Measurements from ENCODE around the gene HSPB3.
"Not testable (repeated sequence)": the region's sequence is repeated elsewhere in the genome, so short reads cannot be mapped to it uniquely, and the experiment has no call there.

Gene HSPB3, protein sequence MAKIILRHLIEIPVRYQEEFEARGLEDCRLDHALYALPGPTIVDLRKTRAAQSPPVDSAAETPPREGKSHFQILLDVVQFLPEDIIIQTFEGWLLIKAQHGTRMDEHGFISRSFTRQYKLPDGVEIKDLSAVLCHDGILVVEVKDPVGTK

GRCh38 chr5:54455413-54456157, at the start of gene HSPB3:
Gene HSPB3, plus strand, starts transcription at chr5:54455699. Its CDS starts 91 bp downstream, at chr5:54455790.
- Histone ChIP-seq H3K9me3 (ENCODE audit: control insufficient read depth, insufficient read depth, low read length) (no peaks in the 10 kb centered on the region), H3K36me3 (ENCODE audit: control insufficient read depth, insufficient read depth, low read length) (no peaks in the 10 kb centered on the region), H3K4me1 (ENCODE audit: control insufficient read depth, insufficient read depth, low read length) (no peaks in the 10 kb centered on the region), H3K27me3 (ENCODE audit: control insufficient read depth, insufficient read depth, low read length) (no peaks in the 10 kb centered on the region), H3K27ac (ENCODE audit: low read length) (no peak within 1 kb of the TSS), H3K4me3 (ENCODE audit: low read length) (no peak within 1 kb of the TSS)
- DNase-seq (ENCODE audit: low read depth, low spot score) = no peak
- no CpG with 5 or more reads among the region's 18 CpGs for WGBS (ENCODE audit: insufficient coverage, insufficient read length)

- Histone ChIP-seq H3K4me3 (ENCODE audit: low read length) (no peak overlapping the region), H3K9me3 (ENCODE audit: control insufficient read depth, insufficient read depth, low read length) (no peaks in the 10 kb centered on the region), H3K4me1 (ENCODE audit: control insufficient read depth, insufficient read depth, low read length) (no peaks in the 10 kb centered on the region; the same call in 1 of the 2 replicates), H3K27me3 (ENCODE audit: control insufficient read depth, insufficient read depth, low read length) (no peaks in the 10 kb centered on the region), H3K27ac (ENCODE audit: low read length) (no peak overlapping the region), H3K36me3 (ENCODE audit: control insufficient read depth, insufficient read depth, low read length) (no peaks in the 10 kb centered on the region)
- no peak for DNase-seq (ENCODE audit: low read depth, low spot score)
- WGBS (ENCODE audit: insufficient coverage, insufficient read length) = 100% methylated on average over 1 of the region's 2 CpGs
These were observed 44.3 kb upstream of the HSPB3 start for GRCh38 chr5:54411176-54411575.

GRCh38 chr5:54412913-54413312, 42.6 kb upstream of the HSPB3 start:
- no CpG with 5 or more reads among the region's 2 CpGs for WGBS (ENCODE audit: insufficient coverage, insufficient read length)
- Histone ChIP-seq H3K4me3 (ENCODE audit: low read length) (no peak overlapping the region), H3K27me3 (ENCODE audit: control insufficient read depth, insufficient read depth, low read length) (no peaks in the 10 kb centered on the region), H3K27ac (ENCODE audit: low read length) (no peak overlapping the region), H3K36me3 (ENCODE audit: control insufficient read depth, insufficient read depth, low read length) (no peaks in the 10 kb centered on the region), H3K9me3 (ENCODE audit: control insufficient read depth, insufficient read depth, low read length) (no peaks in the 10 kb centered on the region), H3K4me1 (ENCODE audit: control insufficient read depth, insufficient read depth, low read length) (no peaks in the 10 kb centered on the region; the same call in 1 of the 2 replicates)
- DNase-seq (ENCODE audit: low read depth, low spot score) = no peak

DNA sequence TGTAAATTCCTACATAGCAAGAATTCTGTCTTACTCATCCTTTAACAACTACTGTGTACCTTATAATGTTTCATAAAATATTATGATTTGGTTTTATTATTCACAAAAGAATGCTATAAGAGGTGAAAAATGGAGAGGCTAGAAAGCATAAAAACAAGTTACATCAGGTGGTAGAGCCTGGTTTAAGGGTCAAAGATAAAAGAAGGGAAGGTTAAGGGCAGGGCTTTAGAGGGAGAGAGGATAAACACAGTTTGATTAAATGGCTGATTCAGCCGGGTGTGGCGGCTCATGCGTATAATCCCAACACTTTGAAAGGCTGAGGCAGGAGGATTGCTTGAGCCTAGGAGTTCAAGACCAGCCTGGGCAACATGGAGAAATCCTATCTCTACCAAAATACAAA, 40.4 kb upstream of the HSPB3 start:
- whole genome bisulfite sequencing (ENCODE audit: insufficient coverage, insufficient read length) = no CpG with 5 or more reads among the region's 3 CpGs
- Histone ChIP-seq H3K36me3 (ENCODE audit: control insufficient read depth, insufficient read depth, low read length) (no peaks in the 10 kb centered on the region), H3K4me1 (ENCODE audit: control insufficient read depth, insufficient read depth, low read length) (no peaks in the 10 kb centered on the region; the same call in 1 of the 2 replicates), H3K4me3 (ENCODE audit: low read length) (no peak overlapping the region), H3K27ac (ENCODE audit: low read length) (no peak overlapping the region), H3K9me3 (ENCODE audit: control insufficient read depth, insufficient read depth, low read length) (no peaks in the 10 kb centered on the region), H3K27me3 (ENCODE audit: control insufficient read depth, insufficient read depth, low read length) (no peaks in the 10 kb centered on the region)
- no peak for DNase-seq (ENCODE audit: low read depth, low spot score)

- H3K27me3 ChIP-seq (ENCODE audit: control insufficient read depth, insufficient read depth, low read length) = no peaks in the 10 kb centered on the region
- no peak for DNase-seq (ENCODE audit: low read depth, low spot score)
- no peaks in the 10 kb centered on the region for H3K36me3 ChIP-seq (ENCODE audit: control insufficient read depth, insufficient read depth, low read length)
- no peak overlapping the region for H3K27ac ChIP-seq (ENCODE audit: low read length)
- H3K9me3 ChIP-seq (ENCODE audit: control insufficient read depth, insufficient read depth, low read length) = no peaks in the 10 kb centered on the region
- no peaks in the 10 kb centered on the region; the same call in 1 of the 2 replicates for H3K4me1 ChIP-seq (ENCODE audit: control insufficient read depth, insufficient read depth, low read length)
- no peak overlapping the region for H3K4me3 ChIP-seq (ENCODE audit: low read length)
These were observed 39.5 kb upstream of the HSPB3 start for GRCh38 chr5:54415896-54416601.

DNA sequence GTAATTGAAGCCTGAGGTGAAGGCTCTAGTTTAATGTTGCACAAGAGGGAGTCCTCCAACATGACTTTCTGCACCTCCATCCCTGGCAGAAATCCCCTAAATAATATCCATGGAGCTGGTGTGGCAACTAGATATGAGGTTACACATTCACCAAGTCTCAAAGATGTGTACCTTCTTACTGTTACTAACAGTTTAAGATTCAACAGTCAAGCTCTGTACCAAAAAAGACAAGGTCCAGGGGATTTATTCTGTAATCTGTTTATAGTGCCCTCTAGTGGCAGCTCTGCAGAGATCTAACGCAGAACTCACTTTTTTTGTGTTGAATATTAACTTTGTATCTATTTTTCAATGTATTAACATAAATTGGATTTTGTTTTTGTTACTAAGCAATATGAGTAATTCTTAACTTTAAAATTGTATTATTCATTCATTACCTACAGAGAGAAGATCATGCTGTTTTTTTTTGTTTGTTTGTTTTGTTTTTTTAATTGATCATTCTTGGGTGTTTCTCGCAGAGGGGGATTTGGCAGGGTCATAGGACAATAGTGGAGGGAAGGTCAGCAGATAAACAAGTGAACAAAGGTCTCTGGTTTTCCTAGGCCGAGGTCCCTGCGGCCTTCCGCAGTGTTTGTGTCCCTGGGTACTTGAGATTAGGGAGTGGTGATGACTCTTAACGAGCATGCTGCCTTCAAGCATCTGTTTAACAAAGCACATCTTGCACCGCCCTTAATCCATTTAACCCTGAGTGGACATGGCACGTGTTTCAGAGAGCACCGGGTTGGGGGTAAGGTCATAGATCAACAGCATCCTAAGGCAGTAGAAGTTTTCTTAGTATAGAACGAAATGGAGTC, 35.7 kb upstream of the HSPB3 start:
- not testable (repeated sequence) for H3K4me1 ChIP-seq (ENCODE audit: control insufficient read depth, insufficient read depth, low read length); H3K4me3 ChIP-seq (ENCODE audit: low read length); H3K27ac ChIP-seq (ENCODE audit: low read length); H3K9me3 ChIP-seq (ENCODE audit: control insufficient read depth, insufficient read depth, low read length); H3K36me3 ChIP-seq (ENCODE audit: control insufficient read depth, insufficient read depth, low read length); H3K27me3 ChIP-seq (ENCODE audit: control insufficient read depth, insufficient read depth, low read length)
- DNase-seq (ENCODE audit: low read depth, low spot score) = peak; percentile 20
- WGBS (ENCODE audit: insufficient coverage, insufficient read length) = no CpG with 5 or more reads among the region's 10 CpGs

DNA sequence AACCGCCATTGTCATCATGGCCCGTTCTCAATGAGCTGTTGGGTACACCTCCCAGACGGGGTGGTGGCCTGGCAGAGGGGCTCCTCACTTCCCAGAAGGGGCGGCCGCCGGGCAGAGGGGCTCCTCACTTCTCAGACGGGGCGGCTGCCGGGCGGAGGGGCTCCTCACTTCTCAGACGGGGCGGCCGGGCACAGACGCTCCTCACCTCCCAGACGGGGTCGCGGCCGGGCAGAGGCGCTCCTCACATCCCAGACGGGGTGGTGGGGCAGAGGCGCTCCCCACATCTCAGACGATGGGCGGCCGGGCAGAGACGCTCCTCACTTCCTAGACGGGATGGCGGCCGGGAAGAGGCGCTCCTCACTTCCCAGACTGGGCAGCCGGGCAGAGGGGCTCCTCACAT, 35.0 kb upstream of the HSPB3 start:
- H3K4me3 ChIP-seq (ENCODE audit: low read length); H3K36me3 ChIP-seq (ENCODE audit: control insufficient read depth, insufficient read depth, low read length); H3K27ac ChIP-seq (ENCODE audit: low read length); H3K9me3 ChIP-seq (ENCODE audit: control insufficient read depth, insufficient read depth, low read length); H3K4me1 ChIP-seq (ENCODE audit: control insufficient read depth, insufficient read depth, low read length); H3K27me3 ChIP-seq (ENCODE audit: control insufficient read depth, insufficient read depth, low read length); DNase-seq (ENCODE audit: low read depth, low spot score): not testable (repeated sequence)
- WGBS (ENCODE audit: insufficient coverage, insufficient read length) = no CpG with 5 or more reads among the region's 30 CpGs

DNA sequence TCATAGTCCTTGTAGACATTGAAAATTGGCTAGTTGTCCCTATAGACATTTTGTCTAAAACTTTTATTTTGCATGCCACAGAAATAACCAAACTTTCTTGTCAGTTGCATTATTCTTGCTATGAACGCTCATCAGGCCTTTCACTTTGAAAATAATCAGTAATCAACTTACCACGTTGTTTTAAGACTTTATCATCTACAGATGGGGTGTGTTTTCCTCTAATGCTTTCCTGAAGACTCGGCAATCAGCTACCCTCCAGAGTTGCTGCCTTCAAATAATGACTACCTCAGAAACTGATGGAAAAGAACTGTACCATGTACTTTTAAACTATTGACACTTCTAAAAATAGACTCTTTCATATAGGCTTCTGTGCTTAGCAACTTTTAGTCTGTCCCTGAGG, 33.5 kb upstream of the HSPB3 start:
- no peaks in the 10 kb centered on the region for H3K9me3 ChIP-seq (ENCODE audit: control insufficient read depth, insufficient read depth, low read length)
- no peaks in the 10 kb centered on the region for H3K27me3 ChIP-seq (ENCODE audit: control insufficient read depth, insufficient read depth, low read length)
- DNase-seq (ENCODE audit: low read depth, low spot score) = no peak
- no peak overlapping the region for H3K4me3 ChIP-seq (ENCODE audit: low read length)
- no peaks in the 10 kb centered on the region for H3K36me3 ChIP-seq (ENCODE audit: control insufficient read depth, insufficient read depth, low read length)
- H3K27ac ChIP-seq (ENCODE audit: low read length) = no peak overlapping the region
- WGBS (ENCODE audit: insufficient coverage, insufficient read length) = no CpG with 5 or more reads among the region's 3 CpGs
- H3K4me1 ChIP-seq (ENCODE audit: control insufficient read depth, insufficient read depth, low read length) = no peaks in the 10 kb centered on the region

DNA sequence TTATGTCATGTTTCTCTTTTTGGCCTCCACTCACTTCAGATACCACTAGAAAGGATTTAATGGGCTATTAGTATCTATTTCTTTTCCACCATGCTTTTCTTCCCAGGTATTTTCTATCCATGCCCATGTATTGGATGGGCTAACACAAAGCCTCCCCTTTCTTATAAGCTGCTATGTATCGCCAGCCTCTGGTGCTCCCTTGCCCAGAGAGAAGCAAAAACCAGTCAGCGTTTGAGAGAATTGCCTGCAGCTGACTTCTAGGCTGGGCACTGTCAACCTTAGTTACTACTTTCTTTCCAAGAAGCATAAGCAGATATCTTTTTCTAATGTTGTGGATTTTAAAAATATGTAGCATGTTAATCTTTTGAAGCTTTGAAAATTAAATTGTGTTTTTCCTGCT, 30.2 kb upstream of the HSPB3 start:
- DNase-seq (ENCODE audit: low read depth, low spot score) = no peak
- Histone ChIP-seq H3K9me3 (ENCODE audit: control insufficient read depth, insufficient read depth, low read length) (no peaks in the 10 kb centered on the region), H3K4me3 (ENCODE audit: low read length) (no peak overlapping the region), H3K27ac (ENCODE audit: low read length) (no peak overlapping the region), H3K4me1 (ENCODE audit: control insufficient read depth, insufficient read depth, low read length) (no peaks in the 10 kb centered on the region), H3K27me3 (ENCODE audit: control insufficient read depth, insufficient read depth, low read length) (no peaks in the 10 kb centered on the region), H3K36me3 (ENCODE audit: control insufficient read depth, insufficient read depth, low read length) (no peaks in the 10 kb centered on the region)
- no CpG with 5 or more reads among the region's 2 CpGs for WGBS (ENCODE audit: insufficient coverage, insufficient read length)

- Histone ChIP-seq H3K27ac (ENCODE audit: low read length) (no peak overlapping the region), H3K27me3 (ENCODE audit: control insufficient read depth, insufficient read depth, low read length) (no peaks in the 10 kb centered on the region), H3K4me3 (ENCODE audit: low read length) (no peak overlapping the region), H3K36me3 (ENCODE audit: control insufficient read depth, insufficient read depth, low read length) (no peaks in the 10 kb centered on the region), H3K4me1 (ENCODE audit: control insufficient read depth, insufficient read depth, low read length) (no peaks in the 10 kb centered on the region), H3K9me3 (ENCODE audit: control insufficient read depth, insufficient read depth, low read length) (no peaks in the 10 kb centered on the region)
- no CpG with 5 or more reads among the region's 1 CpG for WGBS (ENCODE audit: insufficient coverage, insufficient read length)
- DNase-seq (ENCODE audit: low read depth, low spot score) = no peak
These were observed 29.3 kb upstream of the HSPB3 start for GRCh38 chr5:54426209-54426608.
